Measurements from ENCODE around the gene TM6SF1.

TM6SF1 gene

GRCh38 chr15:83115410-83115809, 8.0 kb downstream of the TM6SF1 start:
- FAIRE-seq (no peak), DNase-seq (ENCODE audit: insufficient read length, low spot score) (no peak)
- TF ChIP-seq PAX5 (IDR thresholded peaks at IDR 0.05; ENCODE audit: insufficient read depth, low read length, severe bottlenecking): no peak
- TF ChIP-seq POLR2AphosphoS5 (IDR thresholded peaks at IDR 0.05; ENCODE audit: low read depth, low read length): no peak
- no peak for TF ChIP-seq POLR2A (IDR thresholded peaks at IDR 0.05; ENCODE audit: low read depth, low read length)
- TF ChIP-seq TAF1 (IDR thresholded peaks at IDR 0.05; ENCODE audit: low read depth, low read length): no peak
- no peak for TF ChIP-seq POU2F2 (IDR thresholded peaks at IDR 0.05; ENCODE audit: low read depth, low read length)
- no peak for TF ChIP-seq SPI1 (IDR thresholded peaks at IDR 0.05; ENCODE audit: low read depth, low read length)

- TF ChIP-seq POLR2AphosphoS5 (IDR thresholded peaks at IDR 0.05; ENCODE audit: low read depth, low read length) (no peak), PAX5 (IDR thresholded peaks at IDR 0.05; ENCODE audit: insufficient read depth, low read length, severe bottlenecking) (no peak), POU2F2 (IDR thresholded peaks at IDR 0.05; ENCODE audit: low read depth, low read length) (no peak), SPI1 (IDR thresholded peaks at IDR 0.05; ENCODE audit: low read depth, low read length) (no peak), TAF1 (IDR thresholded peaks at IDR 0.05; ENCODE audit: low read depth, low read length) (no peak), POLR2A (IDR thresholded peaks at IDR 0.05; ENCODE audit: low read depth, low read length) (no peak)
- DNase-seq (ENCODE audit: insufficient read length, low spot score) (no peak), FAIRE-seq (no peak)
Measured at GRCh38 chr15:83115831-83116565, 8.6 kb downstream of the TM6SF1 start.

- DNase-seq (ENCODE audit: insufficient read length, low spot score) (no peak), FAIRE-seq (no peak)
- no peak for TF ChIP-seq SPI1 (IDR thresholded peaks at IDR 0.05; ENCODE audit: low read depth, low read length)
- no peak for TF ChIP-seq POU2F2 (IDR thresholded peaks at IDR 0.05; ENCODE audit: low read depth, low read length)
- TF ChIP-seq POLR2A (IDR thresholded peaks at IDR 0.05; ENCODE audit: low read depth, low read length): no peak
- no peak for TF ChIP-seq POLR2AphosphoS5 (IDR thresholded peaks at IDR 0.05; ENCODE audit: low read depth, low read length)
- TF ChIP-seq PAX5 (IDR thresholded peaks at IDR 0.05; ENCODE audit: insufficient read depth, low read length, severe bottlenecking): no peak
- no peak for TF ChIP-seq TAF1 (IDR thresholded peaks at IDR 0.05; ENCODE audit: low read depth, low read length)
Measured at GRCh38 chr15:83118291-83118827, 10.9 kb downstream of the TM6SF1 start.

GRCh38 chr15:83118968-83119367, 11.5 kb downstream of the TM6SF1 start:
- no peak for DNase-seq (ENCODE audit: insufficient read length, low spot score)
- FAIRE-seq: no peak
- TF ChIP-seq POU2F2 (IDR thresholded peaks at IDR 0.05; ENCODE audit: low read depth, low read length): no peak
- no peak for TF ChIP-seq POLR2AphosphoS5 (IDR thresholded peaks at IDR 0.05; ENCODE audit: low read depth, low read length)
- TF ChIP-seq SPI1 (IDR thresholded peaks at IDR 0.05; ENCODE audit: low read depth, low read length): no peak
- TF ChIP-seq PAX5 (IDR thresholded peaks at IDR 0.05; ENCODE audit: insufficient read depth, low read length, severe bottlenecking): no peak
- TF ChIP-seq POLR2A (IDR thresholded peaks at IDR 0.05; ENCODE audit: low read depth, low read length): no peak

- no peak for FAIRE-seq
- DNase-seq (ENCODE audit: insufficient read length, low spot score): no peak
- TF ChIP-seq SPI1 (IDR thresholded peaks at IDR 0.05; ENCODE audit: low read depth, low read length) (no peak), POU2F2 (IDR thresholded peaks at IDR 0.05; ENCODE audit: low read depth, low read length) (no peak), POLR2AphosphoS5 (IDR thresholded peaks at IDR 0.05; ENCODE audit: low read depth, low read length) (no peak), POLR2A (IDR thresholded peaks at IDR 0.05; ENCODE audit: low read depth, low read length) (no peak), TAF1 (IDR thresholded peaks at IDR 0.05; ENCODE audit: low read depth, low read length) (no peak), PAX5 (IDR thresholded peaks at IDR 0.05; ENCODE audit: insufficient read depth, low read length, severe bottlenecking) (no peak)
Measured at GRCh38 chr15:83119968-83120581, 12.6 kb downstream of the TM6SF1 start.

GRCh38 chr15:83123529-83123928, 16.1 kb downstream of the TM6SF1 start:
- TF ChIP-seq SPI1 (IDR thresholded peaks at IDR 0.05; ENCODE audit: low read depth, low read length) (no peak), TAF1 (IDR thresholded peaks at IDR 0.05; ENCODE audit: low read depth, low read length) (no peak), PAX5 (IDR thresholded peaks at IDR 0.05; ENCODE audit: insufficient read depth, low read length, severe bottlenecking) (no peak), POLR2A (IDR thresholded peaks at IDR 0.05; ENCODE audit: low read depth, low read length) (no peak), POLR2AphosphoS5 (IDR thresholded peaks at IDR 0.05; ENCODE audit: low read depth, low read length) (no peak), POU2F2 (IDR thresholded peaks at IDR 0.05; ENCODE audit: low read depth, low read length) (no peak)
- no peak for FAIRE-seq
- DNase-seq (ENCODE audit: insufficient read length, low spot score): no peak

GRCh38 chr15:83127547-83128150, 20.2 kb downstream of the TM6SF1 start:
- DNase-seq (ENCODE audit: insufficient read length, low spot score) (no peak), FAIRE-seq (no peak)
- no peak for TF ChIP-seq SPI1 (IDR thresholded peaks at IDR 0.05; ENCODE audit: low read depth, low read length)
- TF ChIP-seq POLR2AphosphoS5 (IDR thresholded peaks at IDR 0.05; ENCODE audit: low read depth, low read length): no peak
- no peak for TF ChIP-seq POLR2A (IDR thresholded peaks at IDR 0.05; ENCODE audit: low read depth, low read length)
- TF ChIP-seq PAX5 (IDR thresholded peaks at IDR 0.05; ENCODE audit: insufficient read depth, low read length, severe bottlenecking): no peak
- TF ChIP-seq TAF1 (IDR thresholded peaks at IDR 0.05; ENCODE audit: low read depth, low read length): no peak
- no peak for TF ChIP-seq POU2F2 (IDR thresholded peaks at IDR 0.05; ENCODE audit: low read depth, low read length)

- DNase-seq (ENCODE audit: insufficient read length, low spot score) (no peak), FAIRE-seq (no peak)
- TF ChIP-seq TAF1 (IDR thresholded peaks at IDR 0.05; ENCODE audit: low read depth, low read length) (no peak), PAX5 (IDR thresholded peaks at IDR 0.05; ENCODE audit: insufficient read depth, low read length, severe bottlenecking) (no peak), POLR2AphosphoS5 (IDR thresholded peaks at IDR 0.05; ENCODE audit: low read depth, low read length) (no peak), POLR2A (IDR thresholded peaks at IDR 0.05; ENCODE audit: low read depth, low read length) (no peak), SPI1 (IDR thresholded peaks at IDR 0.05; ENCODE audit: low read depth, low read length) (no peak), POU2F2 (IDR thresholded peaks at IDR 0.05; ENCODE audit: low read depth, low read length) (no peak)
Measured at GRCh38 chr15:83129791-83130190, 22.3 kb downstream of the TM6SF1 start.

All from GM12891 (cell line).